K562 (cell line): Measurements from ENCODE around the gene BAIAP2. TPM values are rescaled to one million over a fixed set of nuclear protein-coding genes. Genes with fewer than 3 reads are reported as not detected.
A peak's percentile ranks its signal among the peaks of the same experiment; 100 is the strongest.

Experiments used
- BHLHE40 ChIP-seq: IDR thresholded peaks from 2 replicates; pipeline ENCODE4 v1.6.1; 2011; ENCODE audit warnings: low read length, improper control_type of control experiment
- CTBP1 ChIP-seq: fragments of 450-650 bp; IDR thresholded peaks from 2 replicates; pipeline ENCODE4 v1.6.1; 2016; ENCODE audit warnings: borderline replicate concordance
- CXXC5 ChIP-seq: fragments of 250-450 bp; sonication (Bioruptor Pico); IDR thresholded peaks from 2 replicates; pipeline ENCODE4 v1.8.0; 2022; ENCODE audit warnings: inconsistent platforms, mild to moderate bottlenecking, moderate library complexity
- ESRRA ChIP-seq: fragments of 450-650 bp; IDR thresholded peaks from 2 replicates; pipeline ENCODE4 v1.6.1; 2014; ENCODE audit warnings: low read depth, mild to moderate bottlenecking, moderate library complexity, borderline replicate concordance
- L3MBTL2 ChIP-seq: fragments of 450-650 bp; IDR thresholded peaks from 2 replicates; pipeline ENCODE4 v1.6.1; 2016; ENCODE audit warnings: mild to moderate bottlenecking, moderate library complexity
- MGA ChIP-seq: fragments of 450-650 bp; IDR thresholded peaks from 2 replicates; pipeline ENCODE4 v1.6.1; 2016; ENCODE audit warnings: mild to moderate bottlenecking, moderate library complexity
- RBFOX2 ChIP-seq: fragments of 200-400 bp; formaldehyde crosslinking; IDR thresholded peaks from 2 replicates; pipeline ENCODE4 v1.6.1; 2017; ENCODE audit warnings: low read depth, mild to moderate bottlenecking, low read length, moderate library complexity
- ZNF592 ChIP-seq: fragments of 450-650 bp; IDR thresholded peaks from 2 replicates; pipeline ENCODE4 v1.6.1; 2017; ENCODE audit warnings: antibody characterized with exemption, mild to moderate bottlenecking
- polyA plus RNA-seq, 8 experiments: library from polyadenylated mRNA; depleted of rRNA in 4 of 8; stranded (reverse) in 5 of 8; unstranded in 3 of 8; fragments of >200 nt; fragmentation: Nextera tagmentation in 2 of 8; fragmentation: Illumina TruSeq in 1 of 8; extraction: Ambion mirVana in 2 of 8; extraction: Trizol in 1 of 8; gene quantifications; 2 replicates each; pipeline versions ENCODE4 v1.2.1 to v1.2.3, GENCODE V29; 2011 to 2014; ENCODE audit warnings: inconsistent platforms in 1 of 8, missing spikeins in 1 of 8
- total RNA-seq, 7 experiments: library from RNA; depleted of rRNA in 6 of 7; stranded (reverse); fragments of >200 nt in 6 of 7; fragmentation: Illumina TruSeq in 2 of 7; extraction: Trizol in 2 of 7; gene quantifications; 2 replicates each; pipeline versions ENCODE4 v1.2.1 to v1.2.3, GENCODE V29; 2011 to 2021; ENCODE audit warnings: low replicate concordance in 1 of 7

BAIAP2 gene
- total and polyA plus RNA-seq, 9 of the 15 experiments (the other 6 are each of a cell fraction or from before 2014, with no cell fraction given), result 2.3 to 51.6 (median 18.4) TPM

- TF ChIP-seq CXXC5, result 0 out of 2 replicates have a peak, but pooled peaks have one; percentile 16
- TF ChIP-seq L3MBTL2, result peak; percentile 56; the same call in 1 of the 2 replicates
- peak; percentile 82 for TF ChIP-seq MGA
- TF ChIP-seq ZNF592, result peak; percentile 24; the same call in 1 of the 2 replicates
- TF ChIP-seq BHLHE40, result 0 out of 2 replicates have a peak, but pooled peaks have one; percentile 17
- TF ChIP-seq CTBP1, result peak; percentile 17; the same call in 1 of the 2 replicates
- no peak for TF ChIP-seq ESRRA
- TF ChIP-seq RBFOX2, result 0 out of 2 replicates have a peak, but pooled peaks have one; percentile 3
These were observed 17.4 kb downstream of the BAIAP2 start (continued) for GRCh38 chr17:81052199-81052997.
